ENCODE measurements around the gene ICAM2.

The ICAM2 gene

GRCh38 chr17:64056269-64057005 lies 36.0 kb upstream of the ICAM2 start:
- intact Hi-C loops (cut with micrococcal nuclease), result no loop called here
- Mint-ChIP-seq H3K27ac (no peak overlapping the region), H3K4me1 (ENCODE audit: low read depth) (peaks cover 24% of the 10 kb centered on the region), H3K9me3 (no peaks in the 10 kb centered on the region), H3K36me3 (ENCODE audit: low read depth) (peaks cover 88% of the 10 kb centered on the region), H3K27me3 (no peaks in the 10 kb centered on the region), H3K4me3 (no peak overlapping the region)

- Mint-ChIP-seq H3K27me3 (no peaks in the 10 kb centered on the region), H3K4me1 (ENCODE audit: low read depth) (peaks cover 14% of the 10 kb centered on the region), H3K9me3 (no peaks in the 10 kb centered on the region), H3K36me3 (ENCODE audit: low read depth) (peaks cover 96% of the 10 kb centered on the region), H3K4me3 (no peak overlapping the region), H3K27ac (no peak overlapping the region)
- intact Hi-C loops (cut with micrococcal nuclease), result no loop called here
These were observed 35.0 kb upstream of the ICAM2 start for GRCh38 chr17:64055183-64056142.

- Mint-ChIP-seq H3K27ac (no peak overlapping the region), H3K4me1 (ENCODE audit: low read depth) (peaks cover 3% of the 10 kb centered on the region), H3K36me3 (ENCODE audit: low read depth) (peaks cover 96% of the 10 kb centered on the region), H3K4me3 (no peak overlapping the region), H3K9me3 (no peaks in the 10 kb centered on the region), H3K27me3 (no peaks in the 10 kb centered on the region)
- intact Hi-C loops (cut with micrococcal nuclease), result no loop called here
These were observed 33.9 kb upstream of the ICAM2 start for GRCh38 chr17:64054304-64054703.

- Mint-ChIP-seq H3K36me3 (ENCODE audit: low read depth) (peaks cover 97% of the 10 kb centered on the region), H3K9me3 (no peaks in the 10 kb centered on the region), H3K4me1 (ENCODE audit: low read depth) (no peaks in the 10 kb centered on the region), H3K4me3 (no peak overlapping the region), H3K27me3 (no peaks in the 10 kb centered on the region), H3K27ac (no peak overlapping the region)
- intact Hi-C loops (cut with micrococcal nuclease), result no loop called here
These were observed 32.7 kb upstream of the ICAM2 start for GRCh38 chr17:64053101-64053500.

GRCh38 chr17:64051153-64051552 lies 30.7 kb upstream of the ICAM2 start:
- H3K27me3 Mint-ChIP-seq, result no peaks in the 10 kb centered on the region
- H3K36me3 Mint-ChIP-seq (ENCODE audit: low read depth), result peaks cover 97% of the 10 kb centered on the region
- no peak overlapping the region for H3K4me3 Mint-ChIP-seq
- no peaks in the 10 kb centered on the region for H3K9me3 Mint-ChIP-seq
- no peaks in the 10 kb centered on the region for H3K4me1 Mint-ChIP-seq (ENCODE audit: low read depth)
- intact Hi-C loops (cut with micrococcal nuclease), result no loop called here
- no peak overlapping the region for H3K27ac Mint-ChIP-seq

GRCh38 chr17:64048805-64049204 lies 28.4 kb upstream of the ICAM2 start:
- H3K36me3 Mint-ChIP-seq (ENCODE audit: low read depth), result peaks cover 97% of the 10 kb centered on the region
- H3K4me1 Mint-ChIP-seq (ENCODE audit: low read depth), result no peaks in the 10 kb centered on the region
- H3K4me3 Mint-ChIP-seq, result no peak overlapping the region
- no peaks in the 10 kb centered on the region for H3K27me3 Mint-ChIP-seq
- H3K27ac Mint-ChIP-seq, result no peak overlapping the region
- intact Hi-C loops (cut with micrococcal nuclease), result no loop called here
- H3K9me3 Mint-ChIP-seq, result no peaks in the 10 kb centered on the region

- no peak overlapping the region for H3K27ac Mint-ChIP-seq
- intact Hi-C loops (cut with micrococcal nuclease), result no loop called here
These were observed 24.7 kb upstream of the ICAM2 start for GRCh38 chr17:64045176-64045575.

GRCh38 chr17:64042700-64043485 lies 22.5 kb upstream of the ICAM2 start:
- Mint-ChIP-seq H3K4me3 (no peak overlapping the region), H3K27me3 (no peaks in the 10 kb centered on the region), H3K36me3 (ENCODE audit: low read depth) (peaks cover 93% of the 10 kb centered on the region), H3K27ac (no peak overlapping the region), H3K9me3 (no peaks in the 10 kb centered on the region), H3K4me1 (ENCODE audit: low read depth) (no peaks in the 10 kb centered on the region)
- intact Hi-C loops (cut with micrococcal nuclease), result no loop called here

More at GRCh38 chr17:64045176-64045575, 24.7 kb upstream of the ICAM2 start:
- H3K36me3 Mint-ChIP-seq (ENCODE audit: low read depth), result peaks cover 96% of the 10 kb centered on the region
- H3K9me3 Mint-ChIP-seq, result no peaks in the 10 kb centered on the region
- H3K4me1 Mint-ChIP-seq (ENCODE audit: low read depth), result no peaks in the 10 kb centered on the region
- H3K4me3 Mint-ChIP-seq, result no peak overlapping the region
- no peaks in the 10 kb centered on the region for H3K27me3 Mint-ChIP-seq

GRCh38 chr17:64041912-64042311 lies 21.5 kb upstream of the ICAM2 start:
- no peaks in the 10 kb centered on the region for H3K4me1 Mint-ChIP-seq (ENCODE audit: low read depth)
- no peak overlapping the region for H3K27ac Mint-ChIP-seq
- H3K27me3 Mint-ChIP-seq, result no peaks in the 10 kb centered on the region
- intact Hi-C loops (cut with micrococcal nuclease), result no loop called here
- no peaks in the 10 kb centered on the region for H3K9me3 Mint-ChIP-seq
- H3K36me3 Mint-ChIP-seq (ENCODE audit: low read depth), result peaks cover 87% of the 10 kb centered on the region
- no peak overlapping the region for H3K4me3 Mint-ChIP-seq

GRCh38 chr17:64040206-64040605 lies 19.8 kb upstream of the ICAM2 start:
- intact Hi-C loops (cut with micrococcal nuclease), result no loop called here
- Mint-ChIP-seq H3K27me3 (no peaks in the 10 kb centered on the region), H3K4me3 (no peak overlapping the region), H3K36me3 (ENCODE audit: low read depth) (peaks cover 77% of the 10 kb centered on the region), H3K9me3 (no peaks in the 10 kb centered on the region), H3K27ac (no peak overlapping the region), H3K4me1 (ENCODE audit: low read depth) (no peaks in the 10 kb centered on the region)

- H3K4me3 Mint-ChIP-seq, result no peak overlapping the region
- H3K27me3 Mint-ChIP-seq, result no peaks in the 10 kb centered on the region
- H3K36me3 Mint-ChIP-seq (ENCODE audit: low read depth), result peaks cover 65% of the 10 kb centered on the region
- H3K4me1 Mint-ChIP-seq (ENCODE audit: low read depth), result no peaks in the 10 kb centered on the region
- intact Hi-C loops (cut with micrococcal nuclease), result no loop called here
- no peak overlapping the region for H3K27ac Mint-ChIP-seq
- H3K9me3 Mint-ChIP-seq, result no peaks in the 10 kb centered on the region
These were observed 18.6 kb upstream of the ICAM2 start for GRCh38 chr17:64039106-64039400.

GRCh38 chr17:64038331-64039105 lies 18.1 kb upstream of the ICAM2 start:
- no peaks in the 10 kb centered on the region for H3K9me3 Mint-ChIP-seq
- H3K27me3 Mint-ChIP-seq, result no peaks in the 10 kb centered on the region
- intact Hi-C loops (cut with micrococcal nuclease), result no loop called here
- peaks cover 60% of the 10 kb centered on the region for H3K36me3 Mint-ChIP-seq (ENCODE audit: low read depth)
- no peak overlapping the region for H3K4me3 Mint-ChIP-seq
- H3K4me1 Mint-ChIP-seq (ENCODE audit: low read depth), result no peaks in the 10 kb centered on the region
- H3K27ac Mint-ChIP-seq, result no peak overlapping the region

GRCh38 chr17:64037802-64038201 lies 17.4 kb upstream of the ICAM2 start:
- intact Hi-C loops (cut with micrococcal nuclease), result no loop called here
- Mint-ChIP-seq H3K36me3 (ENCODE audit: low read depth) (peaks cover 53% of the 10 kb centered on the region), H3K4me3 (no peak overlapping the region), H3K9me3 (no peaks in the 10 kb centered on the region), H3K27ac (no peak overlapping the region), H3K27me3 (no peaks in the 10 kb centered on the region), H3K4me1 (ENCODE audit: low read depth) (no peaks in the 10 kb centered on the region)

Measured in dendritic cell treated with granulocyte-macrophage colony-stimulating factor and Interleukin-4, amounts not matched to agents 40 ng/mL and 50 ng/mL, for 4 days (primary cell).